ENCODE measurements around the gene MBL2. TPM values are rescaled to one million over a fixed set of nuclear protein-coding genes. Genes with fewer than 3 reads are reported as not detected.

The MBL2 gene
- total RNA-seq, 2 experiments from 2014 or later, result not detected

GRCh38 chr10:52769966-52770365 is 2.6 kb downstream of the MBL2 start:
- CTCF ChIA-PET, result no interaction called here
- intact Hi-C loops (cut with micrococcal nuclease), result no loop called here
- Mint-ChIP-seq H3K27ac (no peak overlapping the region), H3K36me3 (ENCODE audit: low read depth) (no peaks in the 10 kb centered on the region), H3K4me3 (no peak overlapping the region), H3K9me3 (no peaks in the 10 kb centered on the region), H3K27me3 (ENCODE audit: low read depth) (no peaks in the 10 kb centered on the region), H3K4me1 (ENCODE audit: low read depth) (no peaks in the 10 kb centered on the region)
- no peak for DNase-seq

GRCh38 chr10:52768001-52768532 is 4.5 kb downstream of the MBL2 start:
- H3K36me3 Mint-ChIP-seq (ENCODE audit: low read depth), result no peaks in the 10 kb centered on the region
- no peaks in the 10 kb centered on the region for H3K27me3 Mint-ChIP-seq (ENCODE audit: low read depth)
- H3K27ac Mint-ChIP-seq, result no peak overlapping the region
- no peaks in the 10 kb centered on the region for H3K4me1 Mint-ChIP-seq (ENCODE audit: low read depth)
- CTCF ChIA-PET, result no interaction called here
- H3K4me3 Mint-ChIP-seq, result no peak overlapping the region
- no peak for DNase-seq
- H3K9me3 Mint-ChIP-seq, result no peaks in the 10 kb centered on the region
- intact Hi-C loops (cut with micrococcal nuclease), result no loop called here

- no peaks in the 10 kb centered on the region for H3K27me3 Mint-ChIP-seq (ENCODE audit: low read depth)
- H3K4me1 Mint-ChIP-seq (ENCODE audit: low read depth), result no peaks in the 10 kb centered on the region
- CTCF ChIA-PET, result no interaction called here
- H3K4me3 Mint-ChIP-seq, result no peak overlapping the region
- H3K36me3 Mint-ChIP-seq (ENCODE audit: low read depth), result no peaks in the 10 kb centered on the region
- H3K9me3 Mint-ChIP-seq, result no peaks in the 10 kb centered on the region
- H3K27ac Mint-ChIP-seq, result no peak overlapping the region
- no peak for DNase-seq
- intact Hi-C loops (cut with micrococcal nuclease), result no loop called here
Observed at GRCh38 chr10:52762088-52762487, 10.5 kb downstream of the MBL2 start.

GRCh38 chr10:52759154-52759553 is 13.4 kb downstream of the MBL2 start:
- DNase-seq, result no peak
- H3K4me1 Mint-ChIP-seq (ENCODE audit: low read depth), result no peaks in the 10 kb centered on the region
- H3K4me3 Mint-ChIP-seq, result no peak overlapping the region
- no peaks in the 10 kb centered on the region for H3K27me3 Mint-ChIP-seq (ENCODE audit: low read depth)
- H3K27ac Mint-ChIP-seq, result no peak overlapping the region
- no peaks in the 10 kb centered on the region for H3K9me3 Mint-ChIP-seq
- CTCF ChIA-PET, result no interaction called here
- intact Hi-C loops (cut with micrococcal nuclease), result no loop called here
- no peaks in the 10 kb centered on the region for H3K36me3 Mint-ChIP-seq (ENCODE audit: low read depth)

- Mint-ChIP-seq H3K36me3 (ENCODE audit: low read depth) (no peaks in the 10 kb centered on the region), H3K27me3 (ENCODE audit: low read depth) (no peaks in the 10 kb centered on the region), H3K9me3 (no peaks in the 10 kb centered on the region), H3K4me1 (ENCODE audit: low read depth) (no peaks in the 10 kb centered on the region), H3K4me3 (no peak overlapping the region), H3K27ac (no peak overlapping the region)
- CTCF ChIA-PET, result interaction anchor here (1.0 kb wide), 1 partner anchor 9 kb away, joined by 3 read pairs; no protein-coding TSS in a partner anchor
- DNase-seq, result no peak
- intact Hi-C loops (cut with micrococcal nuclease), result no loop called here
Observed at GRCh38 chr10:52758406-52758805, 14.2 kb downstream of the MBL2 start.

GRCh38 chr10:52757773-52758172 is 14.8 kb downstream of the MBL2 start:
- H3K27me3 Mint-ChIP-seq (ENCODE audit: low read depth), result no peaks in the 10 kb centered on the region
- no peaks in the 10 kb centered on the region for H3K4me1 Mint-ChIP-seq (ENCODE audit: low read depth)
- CTCF ChIA-PET, result interaction anchor here (1.0 kb wide), 1 partner anchor 9 kb away, joined by 3 read pairs; no protein-coding TSS in a partner anchor
- no peak overlapping the region for H3K27ac Mint-ChIP-seq
- DNase-seq, result no peak
- no peaks in the 10 kb centered on the region for H3K36me3 Mint-ChIP-seq (ENCODE audit: low read depth)
- H3K4me3 Mint-ChIP-seq, result no peak overlapping the region
- intact Hi-C loops (cut with micrococcal nuclease), result no loop called here
- no peaks in the 10 kb centered on the region for H3K9me3 Mint-ChIP-seq

- Mint-ChIP-seq H3K4me1 (ENCODE audit: low read depth) (no peaks in the 10 kb centered on the region), H3K9me3 (peaks cover 2% of the 10 kb centered on the region), H3K4me3 (no peak overlapping the region), H3K36me3 (ENCODE audit: low read depth) (no peaks in the 10 kb centered on the region), H3K27ac (no peak overlapping the region), H3K27me3 (ENCODE audit: low read depth) (no peaks in the 10 kb centered on the region)
- CTCF ChIA-PET, result no interaction called here
- intact Hi-C loops (cut with micrococcal nuclease), result no loop called here
- DNase-seq, result no peak
Observed at GRCh38 chr10:52756966-52757365, 15.6 kb downstream of the MBL2 start.

- Mint-ChIP-seq H3K4me1 (ENCODE audit: low read depth) (no peaks in the 10 kb centered on the region), H3K27me3 (ENCODE audit: low read depth) (peaks cover 1% of the 10 kb centered on the region), H3K9me3 (peaks cover 2% of the 10 kb centered on the region), H3K36me3 (ENCODE audit: low read depth) (no peaks in the 10 kb centered on the region), H3K27ac (no peak overlapping the region), H3K4me3 (no peak overlapping the region)
- CTCF ChIA-PET, result interaction anchor here (0.6 kb wide), 1 partner anchor 11 kb away, joined by 4 read pairs; no protein-coding TSS in a partner anchor
- no peak for DNase-seq
- intact Hi-C loops (cut with micrococcal nuclease), result no loop called here
Observed at GRCh38 chr10:52756295-52756694, 16.3 kb downstream of the MBL2 start.

GRCh38 chr10:52755297-52756062 is 17.1 kb downstream of the MBL2 start:
- Mint-ChIP-seq H3K9me3 (peaks cover 2% of the 10 kb centered on the region), H3K36me3 (ENCODE audit: low read depth) (no peaks in the 10 kb centered on the region), H3K27me3 (ENCODE audit: low read depth) (peaks cover 3% of the 10 kb centered on the region), H3K27ac (peak overlapping the region; percentile 7), H3K4me1 (ENCODE audit: low read depth) (no peaks in the 10 kb centered on the region), H3K4me3 (no peak overlapping the region)
- intact Hi-C loops (cut with micrococcal nuclease), result no loop called here
- no peak for DNase-seq
- CTCF ChIA-PET, result interaction anchor here (0.6 kb wide), 1 partner anchor 10 kb away, joined by 4 read pairs; no protein-coding TSS in a partner anchor

GRCh38 chr10:52752801-52753445 is 19.7 kb downstream of the MBL2 start:
- Mint-ChIP-seq H3K27me3 (ENCODE audit: low read depth) (peaks cover 3% of the 10 kb centered on the region), H3K27ac (no peak overlapping the region), H3K4me3 (no peak overlapping the region), H3K9me3 (peaks cover 2% of the 10 kb centered on the region), H3K4me1 (ENCODE audit: low read depth) (no peaks in the 10 kb centered on the region), H3K36me3 (ENCODE audit: low read depth) (no peaks in the 10 kb centered on the region)
- DNase-seq, result no peak
- intact Hi-C loops (cut with micrococcal nuclease), result no loop called here
- CTCF ChIA-PET, result no interaction called here

- CTCF ChIA-PET, result no interaction called here
- intact Hi-C loops (cut with micrococcal nuclease), result no loop called here
- DNase-seq, result no peak
- Mint-ChIP-seq H3K27me3 (ENCODE audit: low read depth) (peaks cover 3% of the 10 kb centered on the region), H3K4me3 (no peak overlapping the region), H3K4me1 (ENCODE audit: low read depth) (no peaks in the 10 kb centered on the region), H3K27ac (no peak overlapping the region), H3K36me3 (ENCODE audit: low read depth) (no peaks in the 10 kb centered on the region), H3K9me3 (peaks cover 4% of the 10 kb centered on the region)
Observed at GRCh38 chr10:52752261-52752660, 20.3 kb downstream of the MBL2 start.

- no peak for DNase-seq
- H3K4me3 Mint-ChIP-seq, result no peak overlapping the region
- intact Hi-C loops (cut with micrococcal nuclease), result no loop called here
- CTCF ChIA-PET, result no interaction called here
- H3K9me3 Mint-ChIP-seq, result peaks cover 5% of the 10 kb centered on the region
- H3K4me1 Mint-ChIP-seq (ENCODE audit: low read depth), result no peaks in the 10 kb centered on the region
- peaks cover 3% of the 10 kb centered on the region for H3K27me3 Mint-ChIP-seq (ENCODE audit: low read depth)
- no peak overlapping the region for H3K27ac Mint-ChIP-seq
- no peaks in the 10 kb centered on the region for H3K36me3 Mint-ChIP-seq (ENCODE audit: low read depth)
Observed at GRCh38 chr10:52751337-52751736, 21.2 kb downstream of the MBL2 start.

GRCh38 chr10:52750629-52751028 is 22.0 kb downstream of the MBL2 start:
- Mint-ChIP-seq H3K4me3 (no peak overlapping the region), H3K9me3 (peaks cover 5% of the 10 kb centered on the region), H3K27me3 (ENCODE audit: low read depth) (peaks cover 3% of the 10 kb centered on the region), H3K27ac (no peak overlapping the region), H3K36me3 (ENCODE audit: low read depth) (no peaks in the 10 kb centered on the region), H3K4me1 (ENCODE audit: low read depth) (no peaks in the 10 kb centered on the region)
- CTCF ChIA-PET, result no interaction called here
- intact Hi-C loops (cut with micrococcal nuclease), result no loop called here
- DNase-seq, result no peak

Data from activated naive CD4-positive, alpha-beta T cell treated with anti-CD3 and anti-CD28 coated beads for 36 hours (primary cell).